Stomach (tissue), 9 donors: ENCODE results near the gene C12orf76. TPM values are rescaled to one million over a fixed set of nuclear protein-coding genes. Genes with fewer than 3 reads are reported as not detected.

Source experiments
- DNase-seq, 2 donors: peaks; one replicate each; pipeline versions ENCODE4 v3.0.0 to v3.0.0-alpha.2; 2013 to 2019
- H3K27ac ChIP-seq, 5 donors: fragments of 200-600 bp in 4 of 5; sonication (generic) in 4 of 5; one replicate each; pipeline ENCODE4 v1.5.1; 2013 to 2019; ENCODE audit warnings: mild to moderate bottlenecking in 1 of 5, moderate library complexity in 1 of 5
- H3K27me3 ChIP-seq, 3 donors: fragments of 200-600 bp; sonication (generic); one replicate each; pipeline ENCODE4 v1.5.1; 2017 to 2019; ENCODE audit warnings: mixed run types in 1 of 3
- H3K36me3 ChIP-seq, 4 donors: fragments of 200-600 bp; sonication (generic); 1 replicate in 3 of 4; 2 replicates in 1 of 4; pipeline ENCODE4 v1.5.1; 2016 to 2019
- H3K4me1 ChIP-seq, 4 donors: fragments of 200-600 bp; sonication (generic); one replicate each; pipeline ENCODE4 v1.5.1; 2016 to 2019
- H3K4me3 ChIP-seq, 4 donors: fragments of 200-600 bp; sonication (generic) in 3 of 4; one replicate each; pipeline ENCODE4 v1.5.1; 2016 to 2019; ENCODE audit warnings: mild to moderate bottlenecking in 1 of 4
- H3K9me3 ChIP-seq, 4 donors: fragments of 200-600 bp; sonication (generic); one replicate each; pipeline ENCODE4 v1.5.1; 2016 to 2019
- EP300 ChIP-seq: sonication (generic); formaldehyde crosslinking; IDR thresholded peaks from one replicate; pipeline ENCODE4 v1.6.1; 2017; ENCODE audit warnings: antibody characterized with exemption
- POLR2A ChIP-seq, 4 donors: fragments of 450-650 bp; IDR thresholded peaks; one replicate each; pipeline ENCODE4 v1.6.1; 2016; ENCODE audit warnings: antibody characterized with exemption in 4 of 4, control low read depth in 2 of 4, mild to moderate bottlenecking in 1 of 4, moderate library complexity in 1 of 4
- POLR2AphosphoS5 ChIP-seq, 3 donors: sonication (generic); formaldehyde crosslinking; IDR thresholded peaks; one replicate each; pipeline ENCODE4 v1.6.1; 2016; ENCODE audit warnings: antibody characterized with exemption in 3 of 3
- WGBS, 5 donors: extraction: QIAGEN DNeasy Blood & Tissue Kit in 3 of 5; methylation state at CpG; one replicate each; pipeline versions ENCODE4 v1.1.5 to v1.1.7; 2013 to 2018; 5-methylcytosine and 5-hydroxymethylcytosine counted together
- intact Hi-C: fragments of 100-400 bp; cut with DNase I; formaldehyde crosslinking; loops from one replicate; pipeline ENCODE4 v1.15.1; 2023; ENCODE audit warnings: low total_unique reads
- polyA plus RNA-seq, 3 donors: library from polyadenylated mRNA; stranded (reverse); fragments of 200-250 nt; gene quantifications; one replicate each; pipeline ENCODE4 v1.2.3, GENCODE V29; 2013
- total RNA-seq, 5 donors: library from RNA; depleted of rRNA; stranded (reverse); fragments of >200 nt; gene quantifications; one replicate each; pipeline versions ENCODE4 v1.1.0 to v1.2.3, GENCODE V29; 2014 to 2016
- TF ChIP-seq, protein P1 (sequence below), 7 experiments: fragments of 450-650 bp in 4 of 7; fragments of 200-600 bp in 3 of 7; sonication (generic) in 3 of 7; IDR thresholded peaks; one replicate each; pipeline ENCODE4 v1.5.1; 2016 to 2019; ENCODE audit warnings: antibody characterized with exemption in 7 of 7, control low read depth in 2 of 7, mild to moderate bottlenecking in 1 of 7
- donor health status: healthy with polysubstance abuse.
- donor health status: Bipolar disorder and iron deficiency.
- donor health status: healthy.

The C12orf76 gene
- total and polyA plus RNA-seq, 8 donors = 7.0 to 44.2 (median 12.3) TPM

DNA sequence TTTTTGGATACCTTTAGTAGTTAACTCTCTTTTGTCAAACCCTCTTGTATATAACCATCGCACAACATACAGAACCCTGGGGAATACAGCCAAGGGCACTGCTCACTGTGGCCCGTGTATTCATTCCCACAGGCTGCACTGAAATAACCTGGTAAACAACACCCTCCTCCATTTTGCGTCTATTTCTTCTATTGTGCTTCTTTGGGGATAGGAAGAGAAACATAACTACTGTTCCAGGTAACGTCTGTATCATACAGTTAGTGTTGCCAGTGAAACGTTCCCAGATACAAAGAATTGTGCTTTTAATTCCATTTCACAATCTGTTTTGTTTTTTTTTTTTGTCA, 9.6 kb downstream of the C12orf76 start:
- Histone ChIP-seq H3K27ac (peak overlapping the region; percentile 70 to 87 (median 77)), H3K27me3 (no peaks in the 10 kb centered on the region), H3K36me3 (peaks cover 15 to 62% (median 61%) of the 10 kb centered on the region in 4 donors), H3K9me3 (no peaks in the 10 kb centered on the region), H3K4me1 (peaks cover 22 to 53% (median 37%) of the 10 kb centered on the region in 4 donors), H3K4me3 (no peak overlapping the region)
- 26 to 48% (median 30%) methylated on average over 5 of the region's 5 CpGs for WGBS, 5 donors
- intact Hi-C loops = no loop called here
- TF ChIP-seq, protein P1, sequence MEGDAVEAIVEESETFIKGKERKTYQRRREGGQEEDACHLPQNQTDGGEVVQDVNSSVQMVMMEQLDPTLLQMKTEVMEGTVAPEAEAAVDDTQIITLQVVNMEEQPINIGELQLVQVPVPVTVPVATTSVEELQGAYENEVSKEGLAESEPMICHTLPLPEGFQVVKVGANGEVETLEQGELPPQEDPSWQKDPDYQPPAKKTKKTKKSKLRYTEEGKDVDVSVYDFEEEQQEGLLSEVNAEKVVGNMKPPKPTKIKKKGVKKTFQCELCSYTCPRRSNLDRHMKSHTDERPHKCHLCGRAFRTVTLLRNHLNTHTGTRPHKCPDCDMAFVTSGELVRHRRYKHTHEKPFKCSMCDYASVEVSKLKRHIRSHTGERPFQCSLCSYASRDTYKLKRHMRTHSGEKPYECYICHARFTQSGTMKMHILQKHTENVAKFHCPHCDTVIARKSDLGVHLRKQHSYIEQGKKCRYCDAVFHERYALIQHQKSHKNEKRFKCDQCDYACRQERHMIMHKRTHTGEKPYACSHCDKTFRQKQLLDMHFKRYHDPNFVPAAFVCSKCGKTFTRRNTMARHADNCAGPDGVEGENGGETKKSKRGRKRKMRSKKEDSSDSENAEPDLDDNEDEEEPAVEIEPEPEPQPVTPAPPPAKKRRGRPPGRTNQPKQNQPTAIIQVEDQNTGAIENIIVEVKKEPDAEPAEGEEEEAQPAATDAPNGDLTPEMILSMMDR (IDR thresholded peaks at IDR 0.05) = no peak
- TF ChIP-seq POLR2A (IDR thresholded peaks at IDR 0.05) = no peak
- no peak for TF ChIP-seq EP300
- TF ChIP-seq POLR2AphosphoS5 (IDR thresholded peaks at IDR 0.05) = no peak
- DNase-seq = no peak

DNA sequence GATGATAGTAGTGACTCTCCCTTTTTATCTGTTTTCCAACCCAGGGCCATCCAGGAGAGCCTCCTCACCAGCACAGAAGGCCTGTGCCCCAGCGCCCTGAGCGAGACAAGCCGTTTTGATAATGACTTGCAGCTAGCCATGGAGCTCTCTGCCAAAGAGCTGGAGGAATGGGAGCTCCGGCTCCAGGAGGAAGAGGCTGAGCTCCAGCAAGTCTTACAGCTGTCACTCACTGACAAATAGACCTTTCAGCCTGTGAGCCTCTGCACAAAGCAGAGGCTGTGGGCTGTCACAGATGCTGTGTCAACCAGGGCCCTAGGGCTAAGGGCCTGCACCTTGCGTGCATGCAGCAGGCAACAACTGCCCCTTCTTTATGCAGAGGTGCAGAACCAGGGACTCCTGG, 11.0 kb downstream of the C12orf76 start:
- Histone ChIP-seq H3K4me3 (no peak overlapping the region), H3K27ac (peak overlapping the region in 3 of 5 donors; percentile 77 to 87 (median 85)), H3K27me3 (no peaks in the 10 kb centered on the region), H3K4me1 (peaks cover 16 to 41% (median 28%) of the 10 kb centered on the region in 4 donors), H3K9me3 (no peaks in the 10 kb centered on the region), H3K36me3 (peaks cover 18 to 73% (median 72%) of the 10 kb centered on the region in 4 donors)
- no peak for DNase-seq
- intact Hi-C loops = no loop called here
- WGBS, 5 donors = 75 to 90% (median 81%) methylated on average over 4 to 5 of the region's 5 CpGs
- no peak for TF ChIP-seq POLR2A (IDR thresholded peaks at IDR 0.05)
- TF ChIP-seq POLR2AphosphoS5 (IDR thresholded peaks at IDR 0.05) = no peak
- TF ChIP-seq, protein P1 (IDR thresholded peaks at IDR 0.05) = no peak
- no peak for TF ChIP-seq EP300

DNA sequence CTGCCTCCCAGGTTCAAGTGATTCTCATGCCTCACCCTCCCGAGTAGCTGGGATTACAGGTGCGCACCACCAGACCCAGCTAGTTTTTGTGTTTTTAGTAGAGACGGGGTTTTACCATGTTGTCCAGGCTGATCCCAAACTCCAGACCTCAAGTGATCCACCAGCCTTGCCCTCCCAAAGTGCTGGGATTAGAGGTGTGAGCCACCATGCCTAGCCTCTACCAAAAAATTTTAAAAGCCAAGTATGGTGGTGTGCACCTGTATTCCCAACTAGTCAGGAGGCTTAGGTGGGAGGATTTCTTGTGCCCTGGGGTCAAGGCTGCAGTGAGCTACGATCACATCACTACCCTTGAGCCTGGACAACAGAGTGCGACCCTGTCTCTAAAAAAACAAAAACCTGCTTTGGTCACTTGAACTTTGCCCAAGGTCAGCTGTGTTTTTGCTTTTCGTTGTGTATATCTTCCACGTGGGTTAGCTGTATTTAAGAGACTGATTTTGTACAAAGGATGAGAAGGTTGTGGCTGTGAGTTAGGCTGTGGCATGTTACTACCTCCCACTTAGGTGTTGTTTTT, 12.7 kb downstream of the C12orf76 start:
- no peaks in the 10 kb centered on the region for H3K9me3 ChIP-seq
- no peak for DNase-seq
- intact Hi-C loops = no loop called here
- peaks cover 16 to 38% (median 23%) of the 10 kb centered on the region in 4 donors for H3K4me1 ChIP-seq
- H3K27me3 ChIP-seq = no peaks in the 10 kb centered on the region
- WGBS, 5 donors = 87 to 92% (median 89%) methylated on average over 7 of the region's 7 CpGs
- no peak overlapping the region for H3K27ac ChIP-seq
- no peak overlapping the region for H3K4me3 ChIP-seq
- TF ChIP-seq EP300 (no peak), POLR2A (IDR thresholded peaks at IDR 0.05) (no peak), POLR2AphosphoS5 (IDR thresholded peaks at IDR 0.05) (no peak)
- TF ChIP-seq, protein P1 (IDR thresholded peaks at IDR 0.05) = no peak
- peaks cover 20 to 78% (median 77%) of the 10 kb centered on the region in 4 donors for H3K36me3 ChIP-seq

DNA sequence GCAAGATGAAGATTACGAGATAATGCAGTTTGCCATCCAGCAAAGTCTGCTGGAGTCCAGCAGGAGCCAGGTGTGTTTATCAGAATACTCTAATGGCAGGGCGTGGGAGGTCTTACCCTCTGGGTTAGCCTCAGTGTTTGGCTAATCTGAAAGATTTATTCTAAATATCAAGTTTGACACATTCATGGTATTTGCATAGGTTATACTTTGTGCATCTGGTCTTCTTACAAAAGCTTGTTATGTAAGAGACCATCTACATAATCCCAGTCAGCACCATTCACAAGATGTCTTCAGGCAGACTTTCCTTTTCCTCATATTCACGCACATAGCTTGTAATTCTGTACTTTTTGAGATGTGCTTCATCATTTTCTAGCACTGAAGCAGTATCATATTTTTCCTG, 14.4 kb downstream of the C12orf76 start:
- peaks cover 34 to 96% (median 95%) of the 10 kb centered on the region in 4 donors for H3K36me3 ChIP-seq
- TF ChIP-seq EP300 (no peak), POLR2A (IDR thresholded peaks at IDR 0.05) (no peak), POLR2AphosphoS5 (IDR thresholded peaks at IDR 0.05) (no peak)
- TF ChIP-seq, protein P1 (IDR thresholded peaks at IDR 0.05) = no peak

More for the DNA sequence above, 14.4 kb downstream of the C12orf76 start:
- intact Hi-C loops = no loop called here
- H3K9me3 ChIP-seq = no peaks in the 10 kb centered on the region
- no peak overlapping the region for H3K27ac ChIP-seq
- WGBS, 5 donors = 88 to 91% (median 89%) methylated on average over 3 of the region's 3 CpGs
- no peak for DNase-seq
- no peaks in the 10 kb centered on the region for H3K27me3 ChIP-seq
- H3K4me1 ChIP-seq = peaks cover 7 to 21% (median 10%) of the 10 kb centered on the region in 4 donors
- H3K4me3 ChIP-seq = no peak overlapping the region
